HFF-Myc (cell line): ENCODE data around the gene UHRF2.
"Not testable (repeated sequence)": the region's sequence is repeated elsewhere in the genome, so short reads cannot be mapped to it uniquely, and the experiment has no call there.

Source experiments
- DNase-seq: peaks from one replicate; pipeline ENCODE4 v3.0.0-alpha.2; 2011; ENCODE audit warnings: low read depth; ENCODE audit errors: extremely low read depth
- H3K4me3 ChIP-seq: replicated peaks from 2 replicates; pipeline ENCODE4 v1.5.1; 2011; ENCODE audit warnings: low read depth, mild to moderate bottlenecking, control low read depth, low read length
- TF ChIP-seq, protein P1 (sequence below): IDR thresholded peaks from 2 replicates; pipeline ENCODE4 v1.5.1; 2012; ENCODE audit warnings: mild to moderate bottlenecking, low read depth, low read length, control low read depth; ENCODE audit errors: missing control alignments

UHRF2 gene

DNA sequence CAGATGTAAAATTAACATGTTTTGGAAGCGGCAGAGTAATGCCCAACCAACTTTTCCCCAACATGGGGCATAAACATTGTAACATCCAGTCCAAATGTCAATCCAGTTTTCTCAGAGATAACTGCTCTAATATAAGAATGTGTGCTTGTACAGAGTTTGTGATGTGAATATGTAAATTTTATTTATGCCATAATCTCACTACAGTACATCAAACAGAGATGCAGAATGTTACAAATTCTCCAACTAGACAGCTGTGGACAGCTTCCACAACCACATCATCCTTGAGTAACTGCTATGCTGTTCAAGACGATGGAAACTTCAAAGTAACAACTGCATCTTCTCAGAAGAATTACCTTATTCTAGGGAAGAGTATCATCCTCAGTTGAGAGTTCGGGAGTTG lies 122.6 kb downstream of the UHRF2 start:
- TF ChIP-seq, protein P1, sequence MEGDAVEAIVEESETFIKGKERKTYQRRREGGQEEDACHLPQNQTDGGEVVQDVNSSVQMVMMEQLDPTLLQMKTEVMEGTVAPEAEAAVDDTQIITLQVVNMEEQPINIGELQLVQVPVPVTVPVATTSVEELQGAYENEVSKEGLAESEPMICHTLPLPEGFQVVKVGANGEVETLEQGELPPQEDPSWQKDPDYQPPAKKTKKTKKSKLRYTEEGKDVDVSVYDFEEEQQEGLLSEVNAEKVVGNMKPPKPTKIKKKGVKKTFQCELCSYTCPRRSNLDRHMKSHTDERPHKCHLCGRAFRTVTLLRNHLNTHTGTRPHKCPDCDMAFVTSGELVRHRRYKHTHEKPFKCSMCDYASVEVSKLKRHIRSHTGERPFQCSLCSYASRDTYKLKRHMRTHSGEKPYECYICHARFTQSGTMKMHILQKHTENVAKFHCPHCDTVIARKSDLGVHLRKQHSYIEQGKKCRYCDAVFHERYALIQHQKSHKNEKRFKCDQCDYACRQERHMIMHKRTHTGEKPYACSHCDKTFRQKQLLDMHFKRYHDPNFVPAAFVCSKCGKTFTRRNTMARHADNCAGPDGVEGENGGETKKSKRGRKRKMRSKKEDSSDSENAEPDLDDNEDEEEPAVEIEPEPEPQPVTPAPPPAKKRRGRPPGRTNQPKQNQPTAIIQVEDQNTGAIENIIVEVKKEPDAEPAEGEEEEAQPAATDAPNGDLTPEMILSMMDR: no peak
- no peak for DNase-seq
- H3K4me3 ChIP-seq: no peak overlapping the region

DNA sequence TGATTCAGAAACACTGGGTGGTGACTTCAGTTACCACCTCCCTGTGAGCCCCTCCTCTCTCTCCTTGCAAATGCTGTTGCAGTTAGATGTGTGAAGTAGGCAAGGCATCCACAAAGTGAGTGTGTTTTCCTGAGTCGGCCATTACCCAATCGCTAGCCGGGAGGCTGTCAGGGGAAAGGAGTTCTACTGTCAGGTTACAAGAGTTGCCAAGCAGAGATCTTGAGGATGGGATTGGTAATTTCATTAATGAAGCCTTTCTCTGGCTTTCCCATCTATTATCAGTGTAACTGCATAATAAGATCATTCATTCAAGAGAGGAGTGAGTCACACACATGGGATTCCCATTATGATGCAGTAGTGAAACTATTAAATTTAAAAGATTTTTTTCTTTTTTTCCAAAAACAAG lies 125.7 kb downstream of the UHRF2 start:
- H3K4me3 ChIP-seq: no peak overlapping the region
- DNase-seq: no peak
- TF ChIP-seq, protein P1: no peak

DNA sequence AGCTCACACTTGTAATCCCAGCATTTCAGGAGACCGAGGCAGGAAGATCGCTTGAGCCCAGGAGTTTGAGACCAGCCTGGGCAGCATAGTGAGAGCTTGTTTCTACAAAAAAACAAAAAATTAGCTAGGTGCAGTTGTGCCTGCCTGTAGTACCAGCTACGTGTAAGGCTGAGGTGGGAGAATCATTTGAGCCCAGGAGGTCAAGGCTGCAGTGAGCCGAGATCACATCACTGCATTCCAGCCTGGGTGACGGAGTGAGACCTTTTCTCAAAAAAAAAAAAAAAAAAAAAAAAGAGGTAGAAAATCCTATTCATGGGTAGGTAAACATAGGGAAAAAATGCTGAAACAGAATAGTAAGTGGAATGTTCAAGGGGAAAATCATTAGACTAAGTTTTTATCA lies 129.6 kb downstream of the UHRF2 start:
- DNase-seq, H3K4me3 ChIP-seq: not testable (repeated sequence)

DNA sequence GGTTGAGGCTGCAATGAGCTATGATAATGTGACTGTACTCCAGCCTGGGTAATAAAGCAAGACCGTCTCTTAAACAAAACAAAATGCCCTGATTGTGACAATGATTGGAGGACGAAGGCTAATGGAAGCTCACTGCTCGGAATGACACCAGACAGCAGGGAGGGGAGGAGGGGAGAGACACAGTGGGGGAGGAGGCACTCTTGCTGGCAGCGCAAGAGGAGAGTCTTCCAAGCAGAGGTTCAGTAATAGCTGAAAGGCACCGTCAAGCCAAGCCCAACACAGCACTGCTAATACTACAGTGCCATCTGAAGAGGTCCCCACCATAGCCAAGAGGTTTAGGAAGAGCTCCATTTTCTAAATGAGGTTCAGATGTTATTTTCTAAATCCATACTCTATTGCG lies 130.2 kb downstream of the UHRF2 start:
- no peak overlapping the region for H3K4me3 ChIP-seq
- DNase-seq: no peak
- TF ChIP-seq, protein P1: no peak

DNA sequence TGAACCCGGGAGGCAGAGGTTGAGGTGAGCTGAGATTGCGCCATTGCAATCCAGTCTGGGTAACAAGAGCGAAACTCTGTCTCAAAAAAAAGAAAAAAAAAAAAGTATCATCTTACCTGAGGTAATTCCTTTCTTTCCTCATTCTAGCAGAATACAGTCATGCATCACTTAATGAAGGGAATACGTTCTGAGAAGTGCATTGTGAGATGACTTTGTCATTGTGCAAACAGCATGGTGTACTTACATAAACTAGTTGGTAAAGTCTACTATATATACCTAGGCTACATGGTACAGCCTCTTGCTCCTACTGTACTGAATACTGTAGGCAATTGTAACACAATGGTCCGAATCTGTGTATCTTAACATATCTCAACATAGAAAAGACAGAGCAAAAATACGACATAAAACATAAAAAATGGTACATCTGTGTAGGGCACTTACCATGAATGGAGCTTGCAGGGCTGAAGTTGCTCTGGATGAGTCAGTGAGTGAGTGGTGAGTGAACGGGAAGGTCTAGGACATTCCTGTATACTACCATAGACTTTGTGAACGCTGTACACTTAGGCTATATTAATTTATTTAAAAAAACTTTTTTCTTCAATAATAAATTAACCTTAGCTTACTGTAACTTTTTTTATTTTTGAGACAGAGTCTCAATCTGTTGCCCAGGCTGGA lies 132.2 kb downstream of the UHRF2 start:
- TF ChIP-seq, protein P1: no peak
- DNase-seq: no peak
- no peak overlapping the region for H3K4me3 ChIP-seq

DNA sequence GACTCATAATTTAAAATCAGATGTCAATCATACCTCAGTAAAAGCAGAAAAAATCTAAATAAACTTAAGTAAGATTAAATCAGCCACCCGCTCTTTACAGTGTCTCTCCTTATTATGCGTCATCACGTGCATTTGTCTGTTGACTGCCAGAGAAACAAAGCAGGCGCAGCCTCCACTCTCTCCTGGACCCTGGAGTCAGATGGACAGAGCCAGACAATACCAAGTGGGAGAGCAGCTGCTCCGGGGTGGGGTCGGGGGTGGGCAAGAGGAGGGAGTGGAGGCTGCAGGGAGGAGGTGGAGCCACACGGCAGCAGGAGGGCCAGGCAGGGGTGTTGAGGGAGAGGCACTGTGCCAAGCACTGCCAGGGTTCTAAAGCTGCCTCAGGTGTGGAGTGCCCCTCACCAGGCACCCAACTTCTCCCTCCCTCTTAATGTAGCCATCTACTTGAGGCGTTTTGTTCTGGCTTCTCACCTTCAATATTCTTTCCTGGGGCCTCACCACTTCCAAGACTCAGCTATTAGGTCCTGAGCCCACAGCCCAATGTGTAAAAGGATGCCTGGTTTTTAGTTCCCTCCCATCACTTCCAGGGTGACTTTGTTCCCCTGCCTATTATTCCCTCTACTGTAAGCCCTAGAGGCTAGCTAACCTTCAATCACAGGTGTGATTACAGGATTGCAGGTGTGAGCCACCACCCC lies 136.3 kb downstream of the UHRF2 start:
- TF ChIP-seq, protein P1: no peak
- no peak for DNase-seq

DNA sequence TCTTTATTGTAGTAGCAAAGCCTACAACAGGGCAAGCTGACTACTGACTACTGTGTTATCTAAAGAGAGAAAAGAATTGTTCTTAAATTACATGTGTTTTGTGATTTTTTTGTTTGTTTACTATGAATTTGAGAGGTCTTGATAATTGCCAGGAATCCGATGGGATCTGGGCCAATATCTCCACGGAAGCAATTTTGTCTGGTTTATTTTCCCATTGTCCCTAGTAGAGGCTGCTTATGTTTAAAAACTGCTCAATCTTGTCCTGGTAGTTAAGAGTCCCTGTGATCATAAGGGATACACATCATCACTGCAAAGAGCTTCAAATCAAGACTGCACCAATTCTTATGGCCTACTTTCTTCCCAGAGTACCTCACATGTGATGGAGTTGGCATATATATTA lies 138.1 kb downstream of the UHRF2 start:
- DNase-seq: no peak
- TF ChIP-seq, protein P1: no peak
- H3K4me3 ChIP-seq: no peak overlapping the region

More for the DNA sequence above, 136.3 kb downstream of the UHRF2 start:
- H3K4me3 ChIP-seq: no peak overlapping the region
